RWPE2 (cell line): Measurements from ENCODE around the gene LGALS4.

Source experiments
- ATAC-seq: fragments of 200-7000 bp; cut with Tn5 transposase; 3 replicates; pipeline ENCODE4 v1.9.1; 2021; ENCODE audit warnings: low read depth
- DNase-seq: peaks from one replicate; pipeline ENCODE4 v3.0.0-alpha.2; 2020; ENCODE audit warnings: low spot score
- H3K27ac ChIP-seq: fragments of 450-650 bp; 2 replicates; pipeline ENCODE4 v1.5.1; 2017; ENCODE audit warnings: mild to moderate bottlenecking; ENCODE audit not compliant: poor library complexity, severe bottlenecking
- H3K27me3 ChIP-seq: fragments of 250-450 bp; sonication (Bioruptor Pico); 2 replicates; pipeline ENCODE4 v1.5.1; 2021; ENCODE audit warnings: mild to moderate bottlenecking, moderate library complexity; ENCODE audit not compliant: insufficient read depth, poor library complexity, severe bottlenecking
- H3K36me3 ChIP-seq: fragments of 250-450 bp; sonication (Bioruptor Pico); 2 replicates; pipeline ENCODE4 v1.5.1; 2020; ENCODE audit warnings: low read depth, mild to moderate bottlenecking, moderate library complexity
- H3K4me1 ChIP-seq: fragments of 250-450 bp; sonication (Bioruptor Pico); 2 replicates; pipeline ENCODE4 v1.5.1; 2021; ENCODE audit warnings: mild to moderate bottlenecking, moderate library complexity; ENCODE audit not compliant: insufficient read depth, poor library complexity, severe bottlenecking
- H3K4me3 ChIP-seq: fragments of 250-450 bp; sonication (Bioruptor Pico); 2 replicates; pipeline ENCODE4 v1.5.1; 2021; ENCODE audit warnings: mild to moderate bottlenecking, moderate library complexity; ENCODE audit not compliant: severe bottlenecking
- H3K9me3 ChIP-seq: fragments of 250-450 bp; sonication (Bioruptor Pico); 2 replicates; pipeline ENCODE4 v1.5.1; 2021; ENCODE audit warnings: mild to moderate bottlenecking, moderate library complexity; ENCODE audit not compliant: severe bottlenecking
- TF ChIP-seq, protein P1 (sequence below): fragments of 450-650 bp; IDR thresholded peaks from one replicate; pipeline ENCODE4 v1.5.1; 2017; ENCODE audit warnings: mild to moderate bottlenecking, moderate library complexity; ENCODE audit not compliant: poor library complexity, severe bottlenecking

Gene LGALS4

DNA sequence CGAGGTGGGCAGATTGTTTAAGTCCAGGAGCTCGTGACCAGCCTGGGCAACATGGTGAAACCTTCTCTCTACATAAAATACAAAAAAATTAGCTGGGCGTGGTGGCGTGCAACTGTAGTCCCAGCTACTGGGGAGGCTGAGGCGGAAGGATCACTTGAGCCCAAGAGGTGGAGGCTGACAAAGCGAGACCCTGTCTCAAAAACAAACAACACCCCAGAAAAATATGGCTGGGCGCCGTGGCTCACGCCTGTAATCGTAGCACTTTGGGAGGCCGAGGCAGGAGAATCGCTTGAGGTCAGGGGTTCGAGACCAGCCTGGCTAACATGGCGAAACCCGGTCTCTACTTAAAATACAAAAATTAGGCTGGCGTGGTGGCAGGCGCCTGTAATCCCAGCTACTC, 40.5 kb upstream of the LGALS4 start:
- ATAC-seq, result no peak
- Histone ChIP-seq H3K9me3 (no peaks in the 10 kb centered on the region), H3K27me3 (no peaks in the 10 kb centered on the region), H3K4me3 (peak overlapping the region; percentile 86), H3K4me1 (peaks cover 6% of the 10 kb centered on the region), H3K27ac (peak overlapping the region; percentile 93), H3K36me3 (peaks cover 9% of the 10 kb centered on the region)
- TF ChIP-seq, protein P1, sequence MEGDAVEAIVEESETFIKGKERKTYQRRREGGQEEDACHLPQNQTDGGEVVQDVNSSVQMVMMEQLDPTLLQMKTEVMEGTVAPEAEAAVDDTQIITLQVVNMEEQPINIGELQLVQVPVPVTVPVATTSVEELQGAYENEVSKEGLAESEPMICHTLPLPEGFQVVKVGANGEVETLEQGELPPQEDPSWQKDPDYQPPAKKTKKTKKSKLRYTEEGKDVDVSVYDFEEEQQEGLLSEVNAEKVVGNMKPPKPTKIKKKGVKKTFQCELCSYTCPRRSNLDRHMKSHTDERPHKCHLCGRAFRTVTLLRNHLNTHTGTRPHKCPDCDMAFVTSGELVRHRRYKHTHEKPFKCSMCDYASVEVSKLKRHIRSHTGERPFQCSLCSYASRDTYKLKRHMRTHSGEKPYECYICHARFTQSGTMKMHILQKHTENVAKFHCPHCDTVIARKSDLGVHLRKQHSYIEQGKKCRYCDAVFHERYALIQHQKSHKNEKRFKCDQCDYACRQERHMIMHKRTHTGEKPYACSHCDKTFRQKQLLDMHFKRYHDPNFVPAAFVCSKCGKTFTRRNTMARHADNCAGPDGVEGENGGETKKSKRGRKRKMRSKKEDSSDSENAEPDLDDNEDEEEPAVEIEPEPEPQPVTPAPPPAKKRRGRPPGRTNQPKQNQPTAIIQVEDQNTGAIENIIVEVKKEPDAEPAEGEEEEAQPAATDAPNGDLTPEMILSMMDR, result no peak
- no peak for DNase-seq

DNA sequence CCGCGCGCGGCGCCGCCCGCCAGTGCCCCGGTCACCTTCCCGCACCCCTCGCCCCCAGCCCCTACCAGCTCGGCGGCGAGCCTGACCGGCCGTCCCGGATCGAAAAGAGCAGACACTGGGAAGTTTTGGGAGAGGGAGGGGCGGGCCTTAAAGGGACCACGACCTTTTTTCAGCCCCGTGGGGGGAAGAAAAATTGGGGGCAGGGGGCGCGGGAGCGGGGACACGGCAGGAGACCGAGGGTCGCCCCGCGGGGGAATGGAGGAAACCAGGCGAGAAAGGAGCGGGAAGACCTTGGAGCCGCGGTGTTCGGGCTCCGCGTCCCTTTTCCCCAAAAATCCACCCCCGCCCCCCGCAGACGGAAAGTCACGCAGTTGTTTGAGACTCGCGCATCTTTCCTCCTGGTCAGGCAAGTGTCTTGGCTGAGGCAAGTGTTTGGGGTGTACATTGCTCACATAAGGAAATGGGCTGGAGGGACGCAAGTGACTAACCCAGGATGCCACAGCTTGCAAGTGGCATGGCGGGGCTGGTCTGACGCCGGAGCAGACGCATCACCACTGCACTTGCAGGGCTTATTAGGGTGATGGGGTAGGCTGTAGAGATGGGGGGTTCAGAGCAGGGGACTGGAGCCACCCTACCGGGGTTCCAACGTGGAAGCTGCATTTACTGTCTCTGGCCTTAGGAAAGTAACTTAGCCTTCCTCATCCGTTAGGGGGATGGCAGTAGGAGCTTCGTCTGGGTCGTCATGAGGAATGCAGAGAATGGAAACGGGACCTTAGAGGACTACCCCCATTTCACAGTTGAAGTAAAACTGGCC, 39.7 kb upstream of the LGALS4 start:
- Histone ChIP-seq H3K27ac (peak overlapping the region; percentile 93), H3K9me3 (no peaks in the 10 kb centered on the region), H3K4me1 (peaks cover 12% of the 10 kb centered on the region), H3K4me3 (peak overlapping the region; percentile 86), H3K27me3 (no peaks in the 10 kb centered on the region), H3K36me3 (peaks cover 17% of the 10 kb centered on the region)
- ATAC-seq, result no peak
- TF ChIP-seq, protein P1, result no peak
- DNase-seq, result no peak

DNA sequence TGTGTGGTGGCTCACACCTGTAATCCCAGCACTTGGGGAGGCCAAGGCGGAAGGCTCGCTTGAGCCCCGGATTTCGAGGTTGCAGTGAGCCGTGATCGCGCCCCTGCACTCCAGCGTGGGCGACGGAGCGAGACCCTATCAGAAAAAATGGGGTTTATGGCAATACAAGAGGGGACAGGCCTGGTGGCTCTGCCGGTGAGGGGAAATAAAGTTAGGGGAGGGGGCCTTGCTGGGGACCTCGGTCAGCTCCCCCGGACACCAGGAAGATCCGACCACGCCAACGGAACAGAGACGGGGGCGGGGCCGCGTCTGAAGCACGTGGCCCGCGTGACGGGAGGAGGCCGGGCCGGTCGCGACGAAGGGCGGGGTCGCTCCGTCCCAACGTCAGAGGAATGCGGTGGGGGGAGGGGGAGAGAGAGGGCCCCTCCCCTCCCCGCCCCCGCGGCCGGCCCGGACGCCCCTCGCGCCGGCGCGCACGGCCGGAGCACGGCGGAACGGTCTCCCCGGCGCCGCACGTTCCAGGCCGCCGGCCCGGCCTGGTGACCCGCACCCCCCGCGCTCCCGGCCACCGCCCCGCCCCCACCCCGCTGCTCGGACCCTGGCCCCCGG, 39.0 kb upstream of the LGALS4 start:
- ATAC-seq (peak; percentile 6; the same call in 2 of the 3 replicates), DNase-seq (peak; percentile 90)

DNA sequence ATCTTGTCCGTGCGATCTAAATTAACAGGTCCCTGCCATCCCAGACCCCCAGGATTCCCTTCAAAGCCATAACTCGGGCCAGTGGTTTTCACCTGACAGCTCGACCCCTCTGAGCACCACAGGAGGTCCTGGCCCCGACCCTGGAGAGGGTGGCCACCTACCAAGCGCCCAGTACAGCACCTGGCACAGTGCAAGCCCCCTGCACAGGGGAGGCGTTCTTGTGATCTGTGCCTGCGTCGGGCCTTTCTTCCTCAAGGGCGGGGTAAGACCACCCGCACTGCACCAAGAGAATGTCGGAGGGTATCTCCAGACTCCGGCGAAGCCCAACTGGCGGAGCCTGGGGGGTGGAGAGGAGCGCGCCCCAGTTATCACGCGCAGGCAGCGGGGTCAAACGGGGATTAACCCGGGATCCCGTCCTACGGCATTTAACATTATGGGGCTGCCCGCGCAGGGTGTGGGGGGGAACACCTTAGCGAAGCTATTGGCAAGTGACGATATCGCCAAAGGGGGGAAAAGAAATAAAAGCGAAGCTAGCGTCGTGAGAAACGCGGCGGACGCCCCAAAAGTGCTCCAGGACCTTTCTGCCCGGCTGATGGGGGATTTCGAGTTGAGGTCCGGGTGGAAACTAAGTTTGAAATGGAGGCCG, 38.4 kb upstream of the LGALS4 start:
- TF ChIP-seq, protein P1, result no peak
- ATAC-seq (no peak), DNase-seq (no peak)
- Histone ChIP-seq H3K9me3 (no peaks in the 10 kb centered on the region), H3K27ac (peak overlapping the region; percentile 93), H3K27me3 (no peaks in the 10 kb centered on the region), H3K4me1 (peaks cover 12% of the 10 kb centered on the region), H3K4me3 (peak overlapping the region; percentile 86), H3K36me3 (peaks cover 30% of the 10 kb centered on the region)

More for the DNA sequence above, 39.0 kb upstream of the LGALS4 start:
- TF ChIP-seq, protein P1, result no peak
- Histone ChIP-seq H3K4me1 (peaks cover 12% of the 10 kb centered on the region), H3K27me3 (no peaks in the 10 kb centered on the region), H3K9me3 (no peaks in the 10 kb centered on the region), H3K27ac (peak overlapping the region; percentile 93), H3K36me3 (peaks cover 24% of the 10 kb centered on the region), H3K4me3 (peak overlapping the region; percentile 86)
